ENCODE results near the gene GFOD1.

DNA sequence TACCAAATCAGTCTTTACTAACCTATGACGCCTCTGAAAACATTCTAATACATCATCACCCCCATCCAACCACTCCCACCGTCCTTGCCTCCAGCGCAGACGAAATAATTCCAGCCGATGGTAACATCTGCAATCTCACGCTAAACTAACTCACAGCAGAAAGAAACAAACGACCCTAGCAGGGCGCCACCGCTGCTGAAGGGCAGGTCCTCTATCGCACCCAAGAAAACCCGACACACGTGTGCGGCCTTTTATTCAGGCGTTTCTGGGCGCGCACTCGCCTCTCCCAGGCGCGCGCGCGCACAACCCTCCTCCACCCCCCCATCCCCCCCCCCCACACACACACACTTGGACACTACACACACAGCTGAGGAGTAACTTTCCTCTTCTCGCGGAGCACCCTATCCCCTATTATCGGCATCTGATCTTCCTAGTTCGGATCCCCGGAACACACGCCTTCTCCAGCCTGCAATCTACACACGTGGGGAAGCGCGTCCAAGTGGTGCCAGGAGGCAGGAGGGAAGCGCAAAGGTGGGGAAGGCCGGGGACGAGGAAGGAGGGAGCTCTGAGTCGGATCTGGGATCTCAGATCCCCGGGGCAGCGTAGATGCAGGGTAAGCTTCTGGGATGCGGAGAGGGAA is 1.4 kb downstream of the GFOD1 start:
- TF ChIP-seq, protein P1, sequence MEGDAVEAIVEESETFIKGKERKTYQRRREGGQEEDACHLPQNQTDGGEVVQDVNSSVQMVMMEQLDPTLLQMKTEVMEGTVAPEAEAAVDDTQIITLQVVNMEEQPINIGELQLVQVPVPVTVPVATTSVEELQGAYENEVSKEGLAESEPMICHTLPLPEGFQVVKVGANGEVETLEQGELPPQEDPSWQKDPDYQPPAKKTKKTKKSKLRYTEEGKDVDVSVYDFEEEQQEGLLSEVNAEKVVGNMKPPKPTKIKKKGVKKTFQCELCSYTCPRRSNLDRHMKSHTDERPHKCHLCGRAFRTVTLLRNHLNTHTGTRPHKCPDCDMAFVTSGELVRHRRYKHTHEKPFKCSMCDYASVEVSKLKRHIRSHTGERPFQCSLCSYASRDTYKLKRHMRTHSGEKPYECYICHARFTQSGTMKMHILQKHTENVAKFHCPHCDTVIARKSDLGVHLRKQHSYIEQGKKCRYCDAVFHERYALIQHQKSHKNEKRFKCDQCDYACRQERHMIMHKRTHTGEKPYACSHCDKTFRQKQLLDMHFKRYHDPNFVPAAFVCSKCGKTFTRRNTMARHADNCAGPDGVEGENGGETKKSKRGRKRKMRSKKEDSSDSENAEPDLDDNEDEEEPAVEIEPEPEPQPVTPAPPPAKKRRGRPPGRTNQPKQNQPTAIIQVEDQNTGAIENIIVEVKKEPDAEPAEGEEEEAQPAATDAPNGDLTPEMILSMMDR (IDR thresholded peaks at IDR 0.05), result no peak
- TF ChIP-seq, protein P2, sequence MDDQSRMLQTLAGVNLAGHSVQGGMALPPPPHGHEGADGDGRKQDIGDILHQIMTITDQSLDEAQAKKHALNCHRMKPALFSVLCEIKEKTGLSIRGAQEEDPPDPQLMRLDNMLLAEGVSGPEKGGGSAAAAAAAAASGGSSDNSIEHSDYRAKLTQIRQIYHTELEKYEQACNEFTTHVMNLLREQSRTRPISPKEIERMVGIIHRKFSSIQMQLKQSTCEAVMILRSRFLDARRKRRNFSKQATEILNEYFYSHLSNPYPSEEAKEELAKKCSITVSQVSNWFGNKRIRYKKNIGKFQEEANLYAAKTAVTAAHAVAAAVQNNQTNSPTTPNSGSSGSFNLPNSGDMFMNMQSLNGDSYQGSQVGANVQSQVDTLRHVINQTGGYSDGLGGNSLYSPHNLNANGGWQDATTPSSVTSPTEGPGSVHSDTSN (IDR thresholded peaks at IDR 0.05), result no peak
- TF ChIP-seq KDM5A (IDR thresholded peaks at IDR 0.05) (no peak), CHD4 (IDR thresholded peaks at IDR 0.05; ENCODE audit: borderline replicate concordance) (no peak), MYC (IDR thresholded peaks at IDR 0.05; ENCODE audit: borderline replicate concordance, low read length) (peak; percentile 31; the same call in 1 of the 2 replicates)
- TF ChIP-seq, protein P3, sequence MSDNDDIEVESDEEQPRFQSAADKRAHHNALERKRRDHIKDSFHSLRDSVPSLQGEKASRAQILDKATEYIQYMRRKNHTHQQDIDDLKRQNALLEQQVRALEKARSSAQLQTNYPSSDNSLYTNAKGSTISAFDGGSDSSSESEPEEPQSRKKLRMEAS (IDR thresholded peaks at IDR 0.05), result peak; percentile 57; the same call in 1 of the 2 replicates

Measured in A549 (cell line).